CD14-positive monocyte (primary cell): ENCODE measurements around the gene SDF2. TPM values are rescaled to one million over a fixed set of nuclear protein-coding genes. Genes with fewer than 3 reads are reported as not detected.

Experiments
- DNase-seq, 3 donors: peaks; one replicate each; pipeline ENCODE4 v3.0.0-alpha.2; 2011 to 2022
- H2AFZ ChIP-seq: 2 replicates; pipeline ENCODE4 v1.6.0; 2012; ENCODE audit warnings: mild to moderate bottlenecking, low read depth, low read length, inconsistent platforms; ENCODE audit not compliant: insufficient read depth, poor library complexity, severe bottlenecking
- H3K27ac ChIP-seq, 2 donors: 1 replicate in 1 of 2; 2 replicates in 1 of 2; pipeline ENCODE4 v1.5.1; 2012 to 2013; ENCODE audit warnings: low read length in 2 of 2, control low read depth in 1 of 2, inconsistent platforms in 1 of 2, low read depth in 1 of 2, mild to moderate bottlenecking in 1 of 2
- H3K27me3 ChIP-seq, 2 donors: one replicate each; pipeline versions ENCODE4 v1.6.0 to v1.6.1; 2011 to 2013; ENCODE audit warnings: low read length in 2 of 2; ENCODE audit not compliant: control insufficient read depth in 2 of 2, insufficient read depth in 2 of 2
- H3K36me3 ChIP-seq, 2 donors: replicated peaks in 1 of 2; 1 replicate in 1 of 2; 2 replicates in 1 of 2; pipeline versions ENCODE4 v1.5.1 to v1.6.1; 2012 to 2013; ENCODE audit warnings: low read length in 2 of 2, control low read depth in 1 of 2, inconsistent platforms in 1 of 2, mild to moderate bottlenecking in 1 of 2; ENCODE audit not compliant: insufficient read depth in 2 of 2, control insufficient read depth in 1 of 2
- H3K4me1 ChIP-seq, 2 donors: 1 replicate in 1 of 2; 2 replicates in 1 of 2; pipeline versions ENCODE4 v1.5.1 to v1.6.1; 2012 to 2013; ENCODE audit warnings: low read length in 2 of 2, control low read depth in 1 of 2, inconsistent platforms in 1 of 2, mild to moderate bottlenecking in 1 of 2, moderate library complexity in 1 of 2; ENCODE audit not compliant: insufficient read depth in 2 of 2, control insufficient read depth in 1 of 2
- H3K4me2 ChIP-seq: replicated peaks from 2 replicates; pipeline ENCODE3; 2012; ENCODE audit warnings: low read length, moderate library complexity, mild to moderate bottlenecking; ENCODE audit not compliant: poor library complexity, severe bottlenecking; ENCODE audit errors: extremely low read depth
- H3K4me3 ChIP-seq, 3 experiments: fragments of 200-600 bp in 1 of 3; sonication (generic) in 1 of 3; replicated peaks in 1 of 3; 1 replicate in 2 of 3; 2 replicates in 1 of 3; pipeline ENCODE4 v1.5.1; 2011 to 2013; ENCODE audit warnings: low read length in 3 of 3, mild to moderate bottlenecking in 3 of 3, control low read depth in 2 of 3, low read depth in 2 of 3, inconsistent platforms in 1 of 3, moderate library complexity in 1 of 3
- H3K79me2 ChIP-seq: 2 replicates; pipeline ENCODE4 v1.6.0; 2012; ENCODE audit warnings: mild to moderate bottlenecking, control low read depth, inconsistent platforms, low read length, moderate library complexity; ENCODE audit not compliant: insufficient read depth
- H3K9ac ChIP-seq: 2 replicates; pipeline ENCODE4 v1.6.0; 2017; ENCODE audit warnings: low read length, mild to moderate bottlenecking; ENCODE audit not compliant: insufficient read depth, poor library complexity, severe bottlenecking
- H3K9me3 ChIP-seq, 2 donors: replicated peaks in 1 of 2; 1 replicate in 1 of 2; 2 replicates in 1 of 2; pipeline versions ENCODE4 v1.5.1 to v1.6.1; 2012 to 2013; ENCODE audit warnings: low read length in 2 of 2, control low read depth in 1 of 2; ENCODE audit not compliant: control insufficient read depth in 1 of 2, insufficient read depth in 1 of 2
- H4K20me1 ChIP-seq: 2 replicates; pipeline ENCODE4 v1.6.0; 2012; ENCODE audit warnings: mild to moderate bottlenecking, low read length, control low read depth, moderate library complexity; ENCODE audit not compliant: insufficient read depth
- H3K27ac Mint-ChIP-seq, 7 donors: one replicate each; pipeline ENCODE4 v1.8.0; 2020; ENCODE audit warnings: mild to moderate bottlenecking in 7 of 7, mixed read lengths in 7 of 7, moderate library complexity in 6 of 7, inconsistent platforms in 2 of 7
- H3K27me3 Mint-ChIP-seq, 3 donors: one replicate each; pipeline ENCODE4 v1.8.0; 2021 to 2022; ENCODE audit warnings: low read depth in 3 of 3, mild to moderate bottlenecking in 3 of 3, mixed read lengths in 3 of 3, moderate library complexity in 3 of 3, inconsistent platforms in 1 of 3
- H3K36me3 Mint-ChIP-seq, 2 donors: one replicate each; pipeline ENCODE4 v1.8.0; 2020; ENCODE audit warnings: mixed read lengths in 2 of 2, inconsistent platforms in 1 of 2, mild to moderate bottlenecking in 1 of 2
- H3K4me1 Mint-ChIP-seq: one replicate; pipeline ENCODE4 v1.8.0; 2020; ENCODE audit warnings: mild to moderate bottlenecking, mixed read lengths
- H3K4me3 Mint-ChIP-seq, 2 donors: one replicate each; pipeline ENCODE4 v1.8.0; 2020; ENCODE audit warnings: mild to moderate bottlenecking in 2 of 2, mixed read lengths in 2 of 2, moderate library complexity in 1 of 2
- H3K9me3 Mint-ChIP-seq, 7 donors: one replicate each; pipeline ENCODE4 v1.8.0; 2020 to 2022; ENCODE audit warnings: mixed read lengths in 7 of 7, mild to moderate bottlenecking in 6 of 7, moderate library complexity in 6 of 7, inconsistent platforms in 2 of 7
- CTCF ChIP-seq: fragments of 200-600 bp; IDR thresholded peaks from one replicate; pipeline ENCODE4 v1.8.0; 2022; ENCODE audit warnings: antibody characterized with exemption, mild to moderate bottlenecking
- WGBS: methylation state at CpG from one replicate; pipeline ENCODE4 v1.1.5; 2013; ENCODE audit warnings: missing lambda C conversion rate; ENCODE audit not compliant: insufficient coverage; 5-methylcytosine and 5-hydroxymethylcytosine counted together
- intact Hi-C, 2 donors: fragments of 100-400 bp; cut with micrococcal nuclease; formaldehyde crosslinking; loops; one replicate each; pipeline versions ENCODE4 v1.15.0 to v1.15.1; 2023
- polyA plus RNA-seq, 3 donors: library from polyadenylated mRNA; depleted of rRNA in 1 of 3; unstranded in 2 of 3; stranded (reverse) in 1 of 3; fragments of 300-500 nt in 2 of 3; fragments of >200 nt in 1 of 3; fragmentation: Illumina TruSeq in 2 of 3; gene quantifications; 1 replicate in 2 of 3; 2 replicates in 1 of 3; pipeline ENCODE4 v1.2.3, GENCODE V29; 2012 to 2021

Gene SDF2
- polyA plus RNA-seq, 3 donors: 52.9 to 103 (median 84.5) TPM

GRCh38 chr17:28682655-28683054, 20.9 kb upstream of the SDF2 start:
- peaks cover 79 to 99% of the 10 kb centered on the region in 2 donors for H3K36me3 Mint-ChIP-seq
- H3K4me3 ChIP-seq: no peak overlapping the region
- H3K27me3 Mint-ChIP-seq: no peaks in the 10 kb centered on the region
- H3K4me3 Mint-ChIP-seq: no peak overlapping the region
- no peaks in the 10 kb centered on the region for H3K79me2 ChIP-seq
- H3K9ac ChIP-seq: no peak overlapping the region
- intact Hi-C loops: no loop called here
- TF ChIP-seq CTCF: no peak
- no peak for DNase-seq
- H3K9me3 Mint-ChIP-seq: no peaks in the 10 kb centered on the region
- no peaks in the 10 kb centered on the region for H3K4me1 ChIP-seq
- H3K27me3 ChIP-seq: no peaks in the 10 kb centered on the region
- no peak overlapping the region for H3K4me2 ChIP-seq
- 100% methylated on average over 6 of the region's 11 CpGs for WGBS
- no peaks in the 10 kb centered on the region for H3K4me1 Mint-ChIP-seq
- no peaks in the 10 kb centered on the region for H3K9me3 ChIP-seq
- peaks cover 98 to 99% of the 10 kb centered on the region in 2 donors for H3K36me3 ChIP-seq
- no peak overlapping the region for H2AFZ ChIP-seq
- H3K27ac ChIP-seq: no peak overlapping the region
- no peak overlapping the region for H3K27ac Mint-ChIP-seq
- H4K20me1 ChIP-seq: no peaks in the 10 kb centered on the region

- Histone ChIP-seq H3K36me3 (peaks cover 99 to 100% of the 10 kb centered on the region in 2 donors), H4K20me1 (peaks cover 12% of the 10 kb centered on the region), H2AFZ (no peak overlapping the region), H3K79me2 (no peaks in the 10 kb centered on the region), H3K9ac (no peak overlapping the region), H3K4me3 (no peak overlapping the region), H3K27ac (no peak overlapping the region), H3K4me1 (no peaks in the 10 kb centered on the region), H3K9me3 (no peaks in the 10 kb centered on the region), H3K27me3 (no peaks in the 10 kb centered on the region), H3K4me2 (no peak overlapping the region)
- Mint-ChIP-seq H3K9me3 (no peaks in the 10 kb centered on the region), H3K27ac (peak overlapping the region in 4 of 7 donors; percentile 3 to 50 (median 22)), H3K4me3 (no peak overlapping the region), H3K36me3 (peaks cover 78 to 99% of the 10 kb centered on the region in 2 donors), H3K27me3 (peaks cover 0 to 2% (median 1%) of the 10 kb centered on the region in 3 donors), H3K4me1 (no peaks in the 10 kb centered on the region)
- intact Hi-C loops: no loop called here
- no peak for TF ChIP-seq CTCF
- 94% methylated on average over 5 of the region's 7 CpGs for WGBS
- no peak for DNase-seq
Measured at GRCh38 chr17:28675980-28676379, 14.3 kb upstream of the SDF2 start.
